ENCODE results near the gene SLC35G6. TPM values are rescaled to one million over a fixed set of nuclear protein-coding genes. Genes with fewer than 3 reads are reported as not detected.

SLC35G6 gene
- total RNA-seq, 2 donors from 2014 or later, result not detected

GRCh38 chr17:7443499-7444485 lies 37.5 kb upstream of the SLC35G6 start:
- H3K9me3 ChIP-seq, result no peaks in the 10 kb centered on the region
- H3K36me3 ChIP-seq, result no peaks in the 10 kb centered on the region
- WGBS, result 74% methylated on average over 7 of the region's 7 CpGs
- no peak for DNase-seq (ENCODE audit: low spot score)
- no peaks in the 10 kb centered on the region for H3K27me3 ChIP-seq (replicated peaks; ENCODE audit: insufficient read depth)
- no peak overlapping the region for H3K27ac ChIP-seq
- no peak overlapping the region for H3K4me3 ChIP-seq
- intact Hi-C loops (cut with DNase I), result no loop called here
- TF ChIP-seq POLR2A (IDR thresholded peaks at IDR 0.05) (no peak), CTCF (IDR thresholded peaks at IDR 0.05) (no peak), POLR2AphosphoS5 (IDR thresholded peaks at IDR 0.05) (no peak)
- peaks cover 9% of the 10 kb centered on the region for H3K4me1 ChIP-seq (replicated peaks)

GRCh38 chr17:7444682-7445618 lies 36.3 kb upstream of the SLC35G6 start, which contains the start of gene CHRNB1:
Gene CHRNB1, plus strand, starts transcription at chr17:7445061. Its CDS starts 67 bp downstream, at chr17:7445128.
- Histone ChIP-seq H3K36me3 (no peaks in the 10 kb centered on the region), H3K9me3 (no peaks in the 10 kb centered on the region), H3K4me3 (peak within 1 kb of the TSS in 1 of 2 donors; percentile 6), H3K27ac (no peak within 1 kb of the TSS), H3K4me1 (replicated peaks) (peaks cover 2% of the 10 kb centered on the region), H3K27me3 (replicated peaks; ENCODE audit: insufficient read depth) (no peaks in the 10 kb centered on the region)
- no peak for DNase-seq (ENCODE audit: low spot score)
- 17% methylated on average over 38 of the region's 51 CpGs for WGBS
- TF ChIP-seq POLR2A (IDR thresholded peaks at IDR 0.05), result no peak
- no peak for TF ChIP-seq POLR2AphosphoS5 (IDR thresholded peaks at IDR 0.05)
- TF ChIP-seq CTCF (IDR thresholded peaks at IDR 0.05), result no peak
- intact Hi-C loops (cut with DNase I), result no loop called here

GRCh38 chr17:7445619-7445968 lies 35.7 kb upstream of the SLC35G6 start:
- no peaks in the 10 kb centered on the region for H3K36me3 ChIP-seq
- H3K27me3 ChIP-seq (replicated peaks; ENCODE audit: insufficient read depth), result no peaks in the 10 kb centered on the region
- no peak overlapping the region for H3K4me3 ChIP-seq
- intact Hi-C loops (cut with DNase I), result no loop called here
- 12% methylated on average over 16 of the region's 16 CpGs for WGBS
- no peak overlapping the region for H3K27ac ChIP-seq
- no peaks in the 10 kb centered on the region for H3K4me1 ChIP-seq (replicated peaks)
- H3K9me3 ChIP-seq, result no peaks in the 10 kb centered on the region
- no peak for TF ChIP-seq CTCF (IDR thresholded peaks at IDR 0.05)
- TF ChIP-seq POLR2A (IDR thresholded peaks at IDR 0.05), result no peak
- TF ChIP-seq POLR2AphosphoS5 (IDR thresholded peaks at IDR 0.05), result no peak
- DNase-seq (ENCODE audit: low spot score), result no peak

GRCh38 chr17:7448461-7448860 lies 32.8 kb upstream of the SLC35G6 start:
- Histone ChIP-seq H3K4me3 (no peak overlapping the region), H3K27ac (no peak overlapping the region), H3K27me3 (replicated peaks; ENCODE audit: insufficient read depth) (no peaks in the 10 kb centered on the region), H3K4me1 (replicated peaks) (no peaks in the 10 kb centered on the region), H3K36me3 (no peaks in the 10 kb centered on the region), H3K9me3 (no peaks in the 10 kb centered on the region)
- no peak for DNase-seq (ENCODE audit: low spot score)
- intact Hi-C loops (cut with DNase I), result no loop called here
- 86% methylated on average over 7 of the region's 7 CpGs for WGBS
- TF ChIP-seq CTCF (IDR thresholded peaks at IDR 0.05) (no peak), POLR2AphosphoS5 (IDR thresholded peaks at IDR 0.05) (no peak), POLR2A (IDR thresholded peaks at IDR 0.05) (no peak)

Data from prostate gland (tissue), 2 donors.